SK-N-SH treated with all-trans-retinoic acid at 6 μM for 48 hours (cell line): ENCODE results near the gene GOT1.

Source experiments
- ATAC-seq: fragments of 200-7000 bp; cut with Tn5 transposase; 3 replicates; pipeline ENCODE4 v1.9.1; 2020; ENCODE audit warnings: mild to moderate bottlenecking, moderate library complexity
- BACH2 ChIP-seq: fragments of 250-450 bp; sonication (Bioruptor Pico); IDR thresholded peaks from 2 replicates; pipeline ENCODE4 v1.9.0; 2021; ENCODE audit warnings: mild to moderate bottlenecking, borderline replicate concordance
- CREB5 ChIP-seq: fragments of 250-450 bp; sonication (Bioruptor Pico); IDR thresholded peaks from 2 replicates; pipeline ENCODE4 v1.5.1; 2020; ENCODE audit warnings: low read depth, mild to moderate bottlenecking, moderate library complexity
- CSDC2 ChIP-seq: fragments of 250-450 bp; sonication (Bioruptor Pico); IDR thresholded peaks from 2 replicates; pipeline ENCODE4 v1.5.0; 2020; ENCODE audit warnings: mild to moderate bottlenecking, moderate library complexity
- CSRNP3 ChIP-seq: fragments of 250-450 bp; sonication (Bioruptor Pico); IDR thresholded peaks from 2 replicates; pipeline ENCODE4 v1.5.1; 2021; ENCODE audit warnings: mild to moderate bottlenecking, moderate library complexity
- ESRRG ChIP-seq: fragments of 250-450 bp; sonication (Bioruptor Pico); IDR thresholded peaks from 2 replicates; pipeline ENCODE4 v1.6.1; 2021; ENCODE audit warnings: mild to moderate bottlenecking
- GLIS3 ChIP-seq: fragments of 250-450 bp; sonication (Bioruptor Pico); IDR thresholded peaks from 2 replicates; pipeline ENCODE4 v1.5.0; 2020; ENCODE audit warnings: mild to moderate bottlenecking, moderate library complexity
- ISL1 ChIP-seq: fragments of 250-450 bp; sonication (Bioruptor Pico); IDR thresholded peaks from 2 replicates; pipeline ENCODE4 v2.1.2; 2022; ENCODE audit warnings: mild to moderate bottlenecking, moderate library complexity
- OSR1 ChIP-seq: fragments of 250-450 bp; sonication (Bioruptor Pico); IDR thresholded peaks from 2 replicates; pipeline ENCODE4 v1.8.0; 2022; ENCODE audit warnings: moderate library complexity, mild to moderate bottlenecking, inconsistent platforms
- POU6F1 ChIP-seq: fragments of 250-450 bp; sonication (Bioruptor Pico); IDR thresholded peaks from 2 replicates; pipeline ENCODE4 v1.8.0; 2021; ENCODE audit warnings: low read depth, mild to moderate bottlenecking, moderate library complexity, borderline replicate concordance
- PPARA ChIP-seq: fragments of 250-450 bp; sonication (Bioruptor Pico); IDR thresholded peaks from 2 replicates; pipeline ENCODE4 v1.5.0; 2020; ENCODE audit warnings: mild to moderate bottlenecking, borderline replicate concordance
- RARB ChIP-seq: fragments of 250-450 bp; sonication (Bioruptor Pico); IDR thresholded peaks from 2 replicates; pipeline ENCODE4 v1.8.0; 2021; ENCODE audit warnings: mild to moderate bottlenecking, moderate library complexity
- SNAI2 ChIP-seq: fragments of 250-450 bp; sonication (Bioruptor Pico); IDR thresholded peaks from 2 replicates; pipeline ENCODE4 v1.5.0; 2020; ENCODE audit warnings: mild to moderate bottlenecking, moderate library complexity
- TCF4 ChIP-seq: fragments of 250-450 bp; sonication (Bioruptor Pico); IDR thresholded peaks from 2 replicates; pipeline ENCODE4 v1.8.0; 2021; ENCODE audit warnings: mild to moderate bottlenecking, moderate library complexity, borderline replicate concordance
- TOX ChIP-seq: fragments of 250-450 bp; sonication (Bioruptor Pico); IDR thresholded peaks from 2 replicates; pipeline ENCODE4 v1.8.0; 2021; ENCODE audit warnings: mild to moderate bottlenecking, moderate library complexity, borderline replicate concordance
- ZC3H10 ChIP-seq: fragments of 250-450 bp; sonication (Bioruptor Pico); IDR thresholded peaks from 2 replicates; pipeline ENCODE4 v1.5.1; 2021; ENCODE audit warnings: mild to moderate bottlenecking, moderate library complexity
- ZFP3 ChIP-seq: fragments of 250-450 bp; sonication (Bioruptor Pico); IDR thresholded peaks from 2 replicates; pipeline ENCODE4 v1.5.0; 2020; ENCODE audit warnings: mild to moderate bottlenecking, moderate library complexity
- ZFP30 ChIP-seq: fragments of 450-650 bp; formaldehyde crosslinking; IDR thresholded peaks from 2 replicates; pipeline ENCODE4 v1.5.0; 2022; ENCODE audit warnings: mild to moderate bottlenecking, moderate library complexity
- ZNF565 ChIP-seq: fragments of 450-650 bp; formaldehyde crosslinking; conservative IDR thresholded peaks from 2 replicates; pipeline ENCODE4 v1.5.0; 2020; ENCODE audit warnings: low read depth, mild to moderate bottlenecking, moderate library complexity
- ZNF8 ChIP-seq: fragments of 450-650 bp; formaldehyde crosslinking; IDR thresholded peaks from 2 replicates; pipeline ENCODE4 v1.5.0; 2020; ENCODE audit warnings: mild to moderate bottlenecking, moderate library complexity
- TF ChIP-seq, protein P1 (sequence below): fragments of 250-450 bp; sonication (Bioruptor Pico); IDR thresholded peaks from 2 replicates; pipeline ENCODE4 v1.5.0; 2020; ENCODE audit warnings: mild to moderate bottlenecking, moderate library complexity

Gene GOT1

GRCh38 chr10:99369551-99369950, 60.9 kb downstream of the GOT1 start:
- TF ChIP-seq CSDC2 (CRISPR knock-in tag) (no peak), ISL1 (CRISPR knock-in tag) (no peak), ZFP30 (CRISPR knock-in tag) (no peak), CSRNP3 (CRISPR knock-in tag) (no peak), OSR1 (CRISPR knock-in tag) (no peak), ZNF565 (CRISPR knock-in tag) (no peak), ZC3H10 (CRISPR knock-in tag) (no peak), CREB5 (CRISPR knock-in tag) (no peak), TOX (CRISPR knock-in tag) (no peak), ZNF8 (CRISPR knock-in tag) (no peak), ZFP3 (no peak), GLIS3 (CRISPR knock-in tag) (no peak), ESRRG (CRISPR knock-in tag) (no peak), RARB (CRISPR knock-in tag) (no peak), POU6F1 (no peak), PPARA (CRISPR knock-in tag) (no peak), BACH2 (no peak)
- TF ChIP-seq, protein P1, sequence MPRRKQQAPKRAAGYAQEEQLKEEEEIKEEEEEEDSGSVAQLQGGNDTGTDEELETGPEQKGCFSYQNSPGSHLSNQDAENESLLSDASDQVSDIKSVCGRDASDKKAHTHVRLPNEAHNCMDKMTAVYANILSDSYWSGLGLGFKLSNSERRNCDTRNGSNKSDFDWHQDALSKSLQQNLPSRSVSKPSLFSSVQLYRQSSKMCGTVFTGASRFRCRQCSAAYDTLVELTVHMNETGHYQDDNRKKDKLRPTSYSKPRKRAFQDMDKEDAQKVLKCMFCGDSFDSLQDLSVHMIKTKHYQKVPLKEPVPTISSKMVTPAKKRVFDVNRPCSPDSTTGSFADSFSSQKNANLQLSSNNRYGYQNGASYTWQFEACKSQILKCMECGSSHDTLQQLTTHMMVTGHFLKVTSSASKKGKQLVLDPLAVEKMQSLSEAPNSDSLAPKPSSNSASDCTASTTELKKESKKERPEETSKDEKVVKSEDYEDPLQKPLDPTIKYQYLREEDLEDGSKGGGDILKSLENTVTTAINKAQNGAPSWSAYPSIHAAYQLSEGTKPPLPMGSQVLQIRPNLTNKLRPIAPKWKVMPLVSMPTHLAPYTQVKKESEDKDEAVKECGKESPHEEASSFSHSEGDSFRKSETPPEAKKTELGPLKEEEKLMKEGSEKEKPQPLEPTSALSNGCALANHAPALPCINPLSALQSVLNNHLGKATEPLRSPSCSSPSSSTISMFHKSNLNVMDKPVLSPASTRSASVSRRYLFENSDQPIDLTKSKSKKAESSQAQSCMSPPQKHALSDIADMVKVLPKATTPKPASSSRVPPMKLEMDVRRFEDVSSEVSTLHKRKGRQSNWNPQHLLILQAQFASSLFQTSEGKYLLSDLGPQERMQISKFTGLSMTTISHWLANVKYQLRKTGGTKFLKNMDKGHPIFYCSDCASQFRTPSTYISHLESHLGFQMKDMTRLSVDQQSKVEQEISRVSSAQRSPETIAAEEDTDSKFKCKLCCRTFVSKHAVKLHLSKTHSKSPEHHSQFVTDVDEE (CRISPR knock-in tag), result no peak
- no peak for ATAC-seq

GRCh38 chr10:99369126-99369525, 61.3 kb downstream of the GOT1 start:
- TF ChIP-seq SNAI2 (CRISPR knock-in tag) (no peak), ZFP3 (no peak), ZNF8 (CRISPR knock-in tag) (no peak), ZC3H10 (CRISPR knock-in tag) (no peak), POU6F1 (no peak), ZFP30 (CRISPR knock-in tag) (no peak)
- TF ChIP-seq, protein P1 (CRISPR knock-in tag), result no peak
- ATAC-seq, result no peak

DNA sequence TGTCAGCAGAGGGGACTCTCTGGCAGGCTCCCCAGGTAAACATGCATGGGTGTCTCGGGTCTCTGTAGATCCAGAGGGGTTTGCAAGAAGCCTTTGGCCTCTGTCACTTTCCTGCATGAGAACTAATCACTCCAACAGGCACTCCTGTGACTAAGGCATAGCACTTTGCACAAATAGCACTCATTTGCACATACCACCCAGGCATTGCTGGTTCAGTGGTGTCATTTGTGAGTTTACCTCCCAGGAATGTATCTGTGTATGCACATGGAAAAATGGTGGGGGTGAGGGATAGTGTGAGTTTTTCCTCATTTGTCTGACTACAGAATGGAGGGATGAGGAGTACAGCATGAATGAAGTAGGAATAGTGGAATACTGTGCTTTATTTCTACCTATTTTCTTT, 61.8 kb downstream of the GOT1 start:
- no peak for ATAC-seq
- no peak for TF ChIP-seq ZFP30 (CRISPR knock-in tag)
- no peak for TF ChIP-seq CSRNP3 (CRISPR knock-in tag)
- TF ChIP-seq TCF4 (CRISPR knock-in tag), result no peak
- TF ChIP-seq TOX (CRISPR knock-in tag), result no peak
- TF ChIP-seq CREB5 (CRISPR knock-in tag), result no peak
- TF ChIP-seq CSDC2 (CRISPR knock-in tag), result no peak
